Measurements from ENCODE around the gene TMEM31. TPM values are rescaled to one million over a fixed set of nuclear protein-coding genes. Genes with fewer than 3 reads are reported as not detected.

TMEM31 gene
- total and polyA plus RNA-seq, 9 of the 15 experiments (the other 6 are each of a cell fraction or from before 2014, with no cell fraction given), result 0.18 TPM; not detected in 8

- H3K27ac ChIP-seq (ENCODE audit: extremely low read depth, low read depth, low read length), result no peak overlapping the region
- DNase-seq (ENCODE audit: extremely low read depth in 1 of 4, low spot score in 3 of 4) (peak in 1 of 4 experiments; percentile 14), FAIRE-seq (no peak), ATAC-seq (no peak)
- TF ChIP-seq CBFA2T3 (IDR thresholded peaks at IDR 0.05) (no peak), ZEB2 (IDR thresholded peaks at IDR 0.05) (no peak), ZNF217 (CRISPR knock-in tag; IDR thresholded peaks at IDR 0.05) (no peak), ARID3A (IDR thresholded peaks at IDR 0.05; ENCODE audit: borderline replicate concordance, low read depth, low read length) (no peak), ZFP30 (CRISPR knock-in tag; IDR thresholded peaks at IDR 0.05; ENCODE audit: borderline replicate concordance) (no peak), PTTG1 (tag; IDR thresholded peaks at IDR 0.05; ENCODE audit: low read depth) (no peak)
- TF ChIP-seq, protein P1, sequence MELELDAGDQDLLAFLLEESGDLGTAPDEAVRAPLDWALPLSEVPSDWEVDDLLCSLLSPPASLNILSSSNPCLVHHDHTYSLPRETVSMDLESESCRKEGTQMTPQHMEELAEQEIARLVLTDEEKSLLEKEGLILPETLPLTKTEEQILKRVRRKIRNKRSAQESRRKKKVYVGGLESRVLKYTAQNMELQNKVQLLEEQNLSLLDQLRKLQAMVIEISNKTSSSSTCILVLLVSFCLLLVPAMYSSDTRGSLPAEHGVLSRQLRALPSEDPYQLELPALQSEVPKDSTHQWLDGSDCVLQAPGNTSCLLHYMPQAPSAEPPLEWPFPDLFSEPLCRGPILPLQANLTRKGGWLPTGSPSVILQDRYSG (tag; conservative IDR thresholded peaks at IDR 0.05; ENCODE audit: low read depth), result no peak
- TF ChIP-seq, protein P2, sequence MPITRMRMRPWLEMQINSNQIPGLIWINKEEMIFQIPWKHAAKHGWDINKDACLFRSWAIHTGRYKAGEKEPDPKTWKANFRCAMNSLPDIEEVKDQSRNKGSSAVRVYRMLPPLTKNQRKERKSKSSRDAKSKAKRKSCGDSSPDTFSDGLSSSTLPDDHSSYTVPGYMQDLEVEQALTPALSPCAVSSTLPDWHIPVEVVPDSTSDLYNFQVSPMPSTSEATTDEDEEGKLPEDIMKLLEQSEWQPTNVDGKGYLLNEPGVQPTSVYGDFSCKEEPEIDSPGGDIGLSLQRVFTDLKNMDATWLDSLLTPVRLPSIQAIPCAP (CRISPR knock-in tag; IDR thresholded peaks at IDR 0.05; ENCODE audit: borderline replicate concordance), result no peak
- no peaks in the 10 kb centered on the region for H3K9me3 ChIP-seq (replicated peaks; ENCODE audit: control insufficient read depth, insufficient read depth, low read depth, low read length)
- no peaks in the 10 kb centered on the region for H3K36me3 ChIP-seq (ENCODE audit: control insufficient read depth, insufficient read depth, low read length)
- intact Hi-C loops (cut with micrococcal nuclease), result no loop called here
- peaks cover 0 to 2% of the 10 kb centered on the region in 2 experiments; a peak in 1 of 5 replicates for H3K27me3 ChIP-seq (ENCODE audit: control insufficient read depth in 2 of 2, insufficient read depth in 2 of 2, low read length in 2 of 2)
- H4K20me1 ChIP-seq (replicated peaks; ENCODE audit: control insufficient read depth, insufficient read depth, low read length), result 0 out of 2 replicates have a peak, but pooled peaks cover 4% of the 10 kb centered on the region
- H3K79me2 ChIP-seq (ENCODE audit: control insufficient read depth, insufficient read depth, low read length), result no peaks in the 10 kb centered on the region
- no peak overlapping the region for H2AFZ ChIP-seq (ENCODE audit: low read depth, low read length)
- BruUV-seq (replicated peaks), result no TSS peak
- no peak overlapping the region for H3K4me3 ChIP-seq
- no peak overlapping the region for H3K9ac ChIP-seq (ENCODE audit: insufficient read depth in 1 of 2, low read depth in 2 of 2, low read length in 2 of 2)
- no peaks in the 10 kb centered on the region for H3K9me1 ChIP-seq (ENCODE audit: control insufficient read depth, insufficient read depth, low read length)
- H3K4me2 ChIP-seq (ENCODE audit: insufficient read depth, low read length), result no peak overlapping the region
- WGBS (ENCODE audit: insufficient coverage, low coverage, missing lambda C conversion rate), result no CpG with 5 or more reads among the region's 1 CpG
- no peaks in the 10 kb centered on the region; a peak in 1 of 5 replicates for H3K4me1 ChIP-seq (replicated peaks in 1 of 2; ENCODE audit: control insufficient read depth in 2 of 2, insufficient read depth in 2 of 2, low read length in 2 of 2)
- ChIA-PET POLR2A (interaction anchor here (0.6 to 0.8 kb wide), 2 partner anchors 17 to 126 kb away, joined by 3 read pairs; no protein-coding TSS in a partner anchor), CTCF (ENCODE audit: low intra/inter-chr PET ratio) (no interaction called here)
- in situ Hi-C loops (cut with MboI), result no loop called here
Measured at GRCh38 chrX:103669745-103670144, 41.0 kb upstream of the TMEM31 start.

All from K562 (cell line).